OCI-LY3 (cell line): ENCODE data around the gene KRTAP22-1.

Experiments used
- H2AFZ ChIP-seq: fragments of 200-600, 300-600 bp; shearing (Covaris generic); 2 replicates; pipeline ENCODE4 v1.6.0; 2014; ENCODE audit warnings: antibody characterized with exemption, low read depth, low read length
- H3K27ac ChIP-seq: fragments of 200-600, 300-600 bp; sonication (generic); 2 replicates; pipeline ENCODE4 v1.5.1; 2014; ENCODE audit warnings: mild to moderate bottlenecking, low read length, moderate library complexity, mixed read lengths
- H3K27me3 ChIP-seq: fragments of 200-600, 300-600 bp; sonication (generic); 2 replicates; pipeline ENCODE4 v1.6.1; 2014; ENCODE audit warnings: low read depth, low read length, mixed read lengths
- H3K36me3 ChIP-seq: fragments of 200-600, 300-600 bp; sonication (generic); replicated peaks from 2 replicates; pipeline ENCODE3; 2014; ENCODE audit warnings: low read depth, low read length, mixed read lengths
- H3K4me1 ChIP-seq: fragments of 300-600, 200-600 bp; sonication (generic); 2 replicates; pipeline ENCODE4 v1.6.1; 2014; ENCODE audit warnings: low read length, mixed read lengths
- H3K4me2 ChIP-seq: fragments of 200-600, 300-600 bp; sonication (generic); 2 replicates; pipeline ENCODE4 v1.6.1; 2014; ENCODE audit warnings: low read length, mixed read lengths
- H3K4me3 ChIP-seq: fragments of 300-600, 200-600 bp; sonication (generic); 2 replicates; pipeline ENCODE4 v1.5.1; 2014; ENCODE audit warnings: antibody characterized with exemption, mild to moderate bottlenecking, low read length, moderate library complexity
- H3K79me2 ChIP-seq: fragments of 300-600, 200-600 bp; shearing (Covaris generic); 2 replicates; pipeline ENCODE4 v1.6.1; 2014; ENCODE audit warnings: mild to moderate bottlenecking, low read length, mixed read lengths
- H3K9ac ChIP-seq: fragments of 300-600, 200-600 bp; shearing (Covaris generic); 2 replicates; pipeline ENCODE4 v1.6.0; 2014; ENCODE audit warnings: mild to moderate bottlenecking, low read length, moderate library complexity
- H3K9me3 ChIP-seq: fragments of 200-600, 300-600 bp; shearing (Covaris generic); 2 replicates; pipeline ENCODE4 v1.6.1; 2014; ENCODE audit warnings: low read length, mixed read lengths; ENCODE audit not compliant: insufficient read depth
- H4K20me1 ChIP-seq: fragments of 200-600, 300-600 bp; sonication (generic); 2 replicates; pipeline ENCODE4 v1.6.1; 2016; ENCODE audit warnings: low read length, mixed read lengths; ENCODE audit not compliant: insufficient read depth
- CTCF ChIP-seq: fragments of 200-600, 300-600 bp; sonication (generic); IDR thresholded peaks from 2 replicates; pipeline ENCODE4 v1.5.1; 2014; ENCODE audit warnings: antibody characterized with exemption, low read length, low read depth
- EZH2phosphoT487 ChIP-seq: fragments of 200-600 bp; shearing (Covaris generic); IDR thresholded peaks from 2 replicates; pipeline ENCODE4 v1.6.1; 2018; ENCODE audit warnings: antibody characterized with exemption, mixed run types, low read depth

KRTAP22-1 gene

GRCh38 chr21:30561957-30562356 is 38.9 kb upstream of the KRTAP22-1 start:
- Histone ChIP-seq H3K4me2 (no peak overlapping the region), H3K36me3 (no peaks in the 10 kb centered on the region), H3K4me1 (no peaks in the 10 kb centered on the region), H3K9ac (no peak overlapping the region), H3K4me3 (no peak overlapping the region), H3K79me2 (no peaks in the 10 kb centered on the region), H3K27ac (no peak overlapping the region), H2AFZ (no peak overlapping the region), H3K27me3 (no peaks in the 10 kb centered on the region), H4K20me1 (no peaks in the 10 kb centered on the region), H3K9me3 (no peaks in the 10 kb centered on the region)
- TF ChIP-seq CTCF: no peak
- no peak for TF ChIP-seq EZH2phosphoT487

GRCh38 chr21:30563072-30563471 is 37.8 kb upstream of the KRTAP22-1 start:
- H3K27ac ChIP-seq: no peak overlapping the region
- H3K79me2 ChIP-seq: no peaks in the 10 kb centered on the region
- H3K9me3 ChIP-seq: no peaks in the 10 kb centered on the region
- no peak overlapping the region for H3K9ac ChIP-seq
- TF ChIP-seq EZH2phosphoT487 (no peak), CTCF (no peak)
- no peaks in the 10 kb centered on the region for H3K4me1 ChIP-seq
- H3K36me3 ChIP-seq: no peaks in the 10 kb centered on the region
- no peak overlapping the region for H2AFZ ChIP-seq
- no peak overlapping the region for H3K4me3 ChIP-seq
- no peaks in the 10 kb centered on the region for H3K27me3 ChIP-seq
- no peaks in the 10 kb centered on the region for H4K20me1 ChIP-seq
- no peak overlapping the region for H3K4me2 ChIP-seq

GRCh38 chr21:30563630-30564029 is 37.3 kb upstream of the KRTAP22-1 start:
- Histone ChIP-seq H3K4me2 (no peak overlapping the region), H3K79me2 (no peaks in the 10 kb centered on the region), H3K4me1 (no peaks in the 10 kb centered on the region), H3K9me3 (no peaks in the 10 kb centered on the region), H2AFZ (no peak overlapping the region), H3K9ac (no peak overlapping the region), H3K36me3 (no peaks in the 10 kb centered on the region), H3K4me3 (no peak overlapping the region), H3K27ac (no peak overlapping the region), H3K27me3 (no peaks in the 10 kb centered on the region), H4K20me1 (no peaks in the 10 kb centered on the region)
- TF ChIP-seq EZH2phosphoT487 (no peak), CTCF (no peak)

GRCh38 chr21:30567617-30568016 is 33.3 kb upstream of the KRTAP22-1 start:
- Histone ChIP-seq H3K27ac (no peak overlapping the region), H3K79me2 (no peaks in the 10 kb centered on the region), H3K4me1 (no peaks in the 10 kb centered on the region), H3K9ac (no peak overlapping the region), H3K4me2 (no peak overlapping the region), H3K4me3 (no peak overlapping the region), H3K27me3 (no peaks in the 10 kb centered on the region), H3K9me3 (no peaks in the 10 kb centered on the region), H3K36me3 (no peaks in the 10 kb centered on the region), H2AFZ (no peak overlapping the region), H4K20me1 (no peaks in the 10 kb centered on the region)
- TF ChIP-seq CTCF (no peak), EZH2phosphoT487 (no peak)
